Measurements from ENCODE around the gene FCSK. TPM values are rescaled to one million over a fixed set of nuclear protein-coding genes. Genes with fewer than 3 reads are reported as not detected.
A peak's percentile ranks its signal among the peaks of the same experiment; 100 is the strongest.

Gene FCSK
- total and polyA plus RNA-seq, 2 of the 13 experiments (the other 11 are each of a cell fraction or from before 2014, with no cell fraction given): 9.1 to 19.2 TPM

DNA sequence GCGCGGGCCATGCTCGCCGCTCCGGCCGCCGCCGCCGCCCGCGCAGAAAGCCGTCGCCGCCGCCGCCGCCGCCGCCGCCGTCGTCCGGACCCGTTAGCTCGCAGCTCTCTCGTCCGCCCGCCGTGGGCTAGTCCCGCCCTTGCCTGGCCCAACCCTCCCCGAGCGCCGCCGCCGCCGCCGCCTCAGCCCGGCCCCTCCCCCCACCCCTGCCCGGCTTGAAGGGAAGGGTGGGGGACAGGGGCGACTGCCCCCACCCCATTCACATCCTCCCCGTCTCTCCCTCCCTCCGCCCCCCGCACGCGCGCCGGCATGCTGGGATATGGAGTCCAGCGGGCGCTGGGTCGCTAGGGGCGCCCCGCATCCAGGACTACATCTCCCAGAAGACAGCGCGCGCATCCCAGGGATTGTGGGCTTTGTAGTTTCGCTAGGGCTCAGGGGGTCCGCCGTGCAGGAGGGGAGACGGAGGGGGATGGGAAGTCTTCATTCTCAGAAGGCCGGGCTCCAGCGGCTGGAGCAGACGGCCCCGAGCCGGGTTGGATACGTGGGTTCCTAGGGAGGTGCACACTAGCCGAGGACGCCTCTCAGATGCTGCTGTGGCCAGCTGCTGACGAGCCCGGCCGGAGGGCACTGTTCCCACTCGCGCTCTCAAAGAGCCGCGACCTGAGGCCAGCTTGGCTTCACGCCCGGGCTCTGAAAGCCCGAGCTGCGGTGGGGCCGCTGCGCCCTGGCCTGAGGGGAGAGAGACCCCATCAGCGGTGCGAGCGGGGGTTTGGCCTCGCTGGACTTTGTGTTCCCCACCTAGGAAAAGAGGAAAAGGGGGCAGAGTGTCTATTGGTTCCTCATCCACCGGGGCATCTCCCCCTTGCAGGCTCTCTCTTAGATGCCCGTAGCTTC is 15.2 kb upstream of the FCSK start, which contains the start of gene ST3GAL2 (continued):
- no peak for TF ChIP-seq REL (CRISPR knock-in tag; conservative IDR thresholded peaks at IDR 0.05)
- TF ChIP-seq ZNF207 (IDR thresholded peaks at IDR 0.05; ENCODE audit: borderline replicate concordance): no peak
- peak; percentile 49; the same call in 1 of the 2 replicates for TF ChIP-seq HDAC2 (CRISPR knock-in tag; IDR thresholded peaks at IDR 0.05)
- TF ChIP-seq AGO1 (IDR thresholded peaks at IDR 0.05; ENCODE audit: low read depth, low read length, poor library complexity, severe bottlenecking): peak; percentile 61
- peak; percentile 49 for TF ChIP-seq HOXA5 (CRISPR knock-in tag; IDR thresholded peaks at IDR 0.05)
- peak; percentile 100 for TF ChIP-seq ZFP62 (CRISPR knock-in tag; IDR thresholded peaks at IDR 0.05)
- TF ChIP-seq ZNF776 (CRISPR knock-in tag; IDR thresholded peaks at IDR 0.05): peak; percentile 41; the same call in 1 of the 2 replicates
- no peak for TF ChIP-seq ZNF747 (CRISPR knock-in tag; IDR thresholded peaks at IDR 0.05; ENCODE audit: borderline replicate concordance)
- peak; percentile 75; the same call in 1 of the 2 replicates for TF ChIP-seq ETV6 (CRISPR knock-in tag; conservative IDR thresholded peaks at IDR 0.05)
- no peak for TF ChIP-seq KMT2B (CRISPR knock-in tag; IDR thresholded peaks at IDR 0.05)
- TF ChIP-seq MAZ (IDR thresholded peaks at IDR 0.05; ENCODE audit: borderline replicate concordance, low read depth, low read length): peak; percentile 100
- peak; percentile 100 for TF ChIP-seq MAZ (CRISPR knock-in tag; IDR thresholded peaks at IDR 0.05; ENCODE audit: low read depth)
- TF ChIP-seq, protein P1, sequence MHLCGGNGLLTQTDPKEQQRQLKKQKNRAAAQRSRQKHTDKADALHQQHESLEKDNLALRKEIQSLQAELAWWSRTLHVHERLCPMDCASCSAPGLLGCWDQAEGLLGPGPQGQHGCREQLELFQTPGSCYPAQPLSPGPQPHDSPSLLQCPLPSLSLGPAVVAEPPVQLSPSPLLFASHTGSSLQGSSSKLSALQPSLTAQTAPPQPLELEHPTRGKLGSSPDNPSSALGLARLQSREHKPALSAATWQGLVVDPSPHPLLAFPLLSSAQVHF (CRISPR knock-in tag; IDR thresholded peaks at IDR 0.05): no peak
- no peak for TF ChIP-seq ZNF724P (CRISPR knock-in tag; IDR thresholded peaks at IDR 0.05; ENCODE audit: borderline replicate concordance)
- no peak; the same call in 1 of the 2 replicates for TF ChIP-seq ZMYM4 (CRISPR knock-in tag; IDR thresholded peaks at IDR 0.05)
- TF ChIP-seq DNMT3B (CRISPR knock-in tag; conservative IDR thresholded peaks at IDR 0.05): no peak
- TF ChIP-seq RELA (CRISPR knock-in tag; IDR thresholded peaks at IDR 0.05): no peak
- TF ChIP-seq, protein P2, sequence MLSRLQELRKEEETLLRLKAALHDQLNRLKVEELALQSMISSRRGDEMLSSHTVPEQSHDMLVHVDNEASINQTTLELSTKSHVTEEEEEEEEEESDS (CRISPR knock-in tag; IDR thresholded peaks at IDR 0.05; ENCODE audit: borderline replicate concordance): no peak
- TF ChIP-seq GPN1 (CRISPR knock-in tag; IDR thresholded peaks at IDR 0.05; ENCODE audit: borderline replicate concordance): no peak
- TF ChIP-seq SMAD3 (CRISPR knock-in tag; IDR thresholded peaks at IDR 0.05): peak; percentile 79
- peak; percentile 92 for TF ChIP-seq ZNF605 (CRISPR knock-in tag; IDR thresholded peaks at IDR 0.05)
- TF ChIP-seq, protein P3, sequence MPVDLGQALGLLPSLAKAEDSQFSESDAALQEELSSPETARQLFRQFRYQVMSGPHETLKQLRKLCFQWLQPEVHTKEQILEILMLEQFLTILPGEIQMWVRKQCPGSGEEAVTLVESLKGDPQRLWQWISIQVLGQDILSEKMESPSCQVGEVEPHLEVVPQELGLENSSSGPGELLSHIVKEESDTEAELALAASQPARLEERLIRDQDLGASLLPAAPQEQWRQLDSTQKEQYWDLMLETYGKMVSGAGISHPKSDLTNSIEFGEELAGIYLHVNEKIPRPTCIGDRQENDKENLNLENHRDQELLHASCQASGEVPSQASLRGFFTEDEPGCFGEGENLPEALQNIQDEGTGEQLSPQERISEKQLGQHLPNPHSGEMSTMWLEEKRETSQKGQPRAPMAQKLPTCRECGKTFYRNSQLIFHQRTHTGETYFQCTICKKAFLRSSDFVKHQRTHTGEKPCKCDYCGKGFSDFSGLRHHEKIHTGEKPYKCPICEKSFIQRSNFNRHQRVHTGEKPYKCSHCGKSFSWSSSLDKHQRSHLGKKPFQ (CRISPR knock-in tag; IDR thresholded peaks at IDR 0.05; ENCODE audit: insufficient replicate concordance): no peak
- peak; percentile 76; the same call in 1 of the 2 replicates for TF ChIP-seq MTA1 (CRISPR knock-in tag; IDR thresholded peaks at IDR 0.05; ENCODE audit: borderline replicate concordance)
- TF ChIP-seq, protein P4, sequence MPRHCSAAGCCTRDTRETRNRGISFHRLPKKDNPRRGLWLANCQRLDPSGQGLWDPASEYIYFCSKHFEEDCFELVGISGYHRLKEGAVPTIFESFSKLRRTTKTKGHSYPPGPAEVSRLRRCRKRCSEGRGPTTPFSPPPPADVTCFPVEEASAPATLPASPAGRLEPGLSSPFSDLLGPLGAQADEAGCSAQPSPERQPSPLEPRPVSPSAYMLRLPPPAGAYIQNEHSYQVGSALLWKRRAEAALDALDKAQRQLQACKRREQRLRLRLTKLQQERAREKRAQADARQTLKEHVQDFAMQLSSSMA (CRISPR knock-in tag; IDR thresholded peaks at IDR 0.05): peak; percentile 81; the same call in 1 of the 2 replicates
- no peak for TF ChIP-seq ZNF224 (CRISPR knock-in tag; IDR thresholded peaks at IDR 0.05)
- peak; percentile 100 for TF ChIP-seq HCFC1 (IDR thresholded peaks at IDR 0.05; ENCODE audit: low read depth, low read length)
- TF ChIP-seq KDM2A (CRISPR knock-in tag; IDR thresholded peaks at IDR 0.05; ENCODE audit: borderline replicate concordance, low read depth): peak; percentile 52
- peak; percentile 100 for TF ChIP-seq CREM (IDR thresholded peaks at IDR 0.05)
- TF ChIP-seq CREM (CRISPR knock-in tag; IDR thresholded peaks at IDR 0.05): no peak

Data from HepG2 (cell line).